Trophoblast cell (in vitro differentiated cells and primary cell): ENCODE data around the gene GALNT7.

Experiments
- DNase-seq, 2 donors: peaks; one replicate each; pipeline ENCODE4 v3.0.0-alpha.2; 2016
- H2AFZ ChIP-seq: 2 replicates; pipeline ENCODE4 v1.6.1; 2013; ENCODE audit warnings: low read length, moderate library complexity, mild to moderate bottlenecking; ENCODE audit not compliant: insufficient read depth, poor library complexity
- H2AK5ac ChIP-seq: 2 replicates; pipeline ENCODE4 v1.6.1; 2013; ENCODE audit warnings: mild to moderate bottlenecking, low read length
- H2BK120ac ChIP-seq: 2 replicates; pipeline ENCODE4 v1.6.1; 2013; ENCODE audit warnings: low read length, mild to moderate bottlenecking, moderate library complexity; ENCODE audit not compliant: insufficient read depth, poor library complexity
- H2BK12ac ChIP-seq: 2 replicates; pipeline ENCODE4 v1.6.1; 2013; ENCODE audit warnings: mild to moderate bottlenecking, low read length, moderate library complexity
- H2BK5ac ChIP-seq: 2 replicates; pipeline ENCODE4 v1.6.1; 2013; ENCODE audit warnings: low read length, low read depth, moderate library complexity, mild to moderate bottlenecking; ENCODE audit not compliant: poor library complexity
- H3K14ac ChIP-seq: 2 replicates; pipeline ENCODE4 v1.6.1; 2013; ENCODE audit warnings: mild to moderate bottlenecking, low read length
- H3K18ac ChIP-seq: 2 replicates; pipeline ENCODE4 v1.6.1; 2013; ENCODE audit warnings: mild to moderate bottlenecking, low read length
- H3K23ac ChIP-seq: 2 replicates; pipeline ENCODE4 v1.6.1; 2013; ENCODE audit warnings: low read length
- H3K27ac ChIP-seq: 2 replicates; pipeline ENCODE4 v1.5.1; 2013; ENCODE audit warnings: low read depth, mild to moderate bottlenecking, inconsistent platforms, low read length, moderate library complexity
- H3K27me3 ChIP-seq: 2 replicates; pipeline ENCODE4 v1.6.1; 2013; ENCODE audit warnings: inconsistent platforms, mild to moderate bottlenecking, low read length, moderate library complexity; ENCODE audit not compliant: insufficient read depth
- H3K36me3 ChIP-seq, 2 experiments: 1 replicate in 1 of 2; 2 replicates in 1 of 2; pipeline ENCODE4 v1.6.1; 2013; ENCODE audit warnings: low read length in 2 of 2, mild to moderate bottlenecking in 2 of 2, moderate library complexity in 1 of 2; ENCODE audit not compliant: insufficient read depth in 2 of 2, control insufficient read depth in 1 of 2
- H3K4ac ChIP-seq: 2 replicates; pipeline ENCODE4 v1.6.1; 2013; ENCODE audit warnings: low read depth, mild to moderate bottlenecking, low read length, moderate library complexity
- H3K4me1 ChIP-seq, 2 experiments: 1 replicate in 1 of 2; 2 replicates in 1 of 2; pipeline ENCODE4 v1.6.1; 2013; ENCODE audit warnings: low read length in 2 of 2, mild to moderate bottlenecking in 2 of 2, moderate library complexity in 1 of 2; ENCODE audit not compliant: insufficient read depth in 2 of 2, control insufficient read depth in 1 of 2
- H3K4me2 ChIP-seq: 2 replicates; pipeline ENCODE4 v1.6.1; 2013; ENCODE audit warnings: inconsistent platforms, mild to moderate bottlenecking, low read length, moderate library complexity
- H3K4me3 ChIP-seq: 2 replicates; pipeline ENCODE4 v1.5.1; 2013; ENCODE audit warnings: mild to moderate bottlenecking, low read depth, low read length, inconsistent platforms
- H3K79me1 ChIP-seq: one replicate; pipeline ENCODE4 v1.6.1; 2013; ENCODE audit warnings: low read length
- H3K79me2 ChIP-seq: 2 replicates; pipeline ENCODE4 v1.6.1; 2013; ENCODE audit warnings: low read length, mild to moderate bottlenecking; ENCODE audit not compliant: control insufficient read depth, insufficient read depth, poor library complexity
- H3K9ac ChIP-seq: 2 replicates; pipeline ENCODE4 v1.6.1; 2013; ENCODE audit warnings: mild to moderate bottlenecking, low read length
- H3K9me3 ChIP-seq: 2 replicates; pipeline ENCODE4 v1.6.1; 2013; ENCODE audit warnings: low read depth, mild to moderate bottlenecking, control low read depth, inconsistent platforms, low read length; ENCODE audit not compliant: insufficient read depth
- H4K12ac ChIP-seq: 2 replicates; pipeline ENCODE4 v1.6.1; 2013; ENCODE audit warnings: low read depth, mild to moderate bottlenecking, low read length, moderate library complexity
- H4K8ac ChIP-seq: 2 replicates; pipeline ENCODE4 v1.6.1; 2013; ENCODE audit warnings: low read depth, mild to moderate bottlenecking, low read length, moderate library complexity
- H4K91ac ChIP-seq: one replicate; pipeline ENCODE4 v1.6.1; 2013; ENCODE audit warnings: low read depth, mild to moderate bottlenecking, low read length, moderate library complexity
- WGBS: extraction: QIAGEN DNeasy Blood & Tissue Kit; methylation state at CpG from one replicate; pipeline ENCODE4 v1.1.7; 2013; ENCODE audit warnings: missing lambda C conversion rate; ENCODE audit not compliant: insufficient read length, insufficient coverage; ENCODE audit errors: extremely low coverage; 5-methylcytosine and 5-hydroxymethylcytosine counted together

The GALNT7 gene

DNA sequence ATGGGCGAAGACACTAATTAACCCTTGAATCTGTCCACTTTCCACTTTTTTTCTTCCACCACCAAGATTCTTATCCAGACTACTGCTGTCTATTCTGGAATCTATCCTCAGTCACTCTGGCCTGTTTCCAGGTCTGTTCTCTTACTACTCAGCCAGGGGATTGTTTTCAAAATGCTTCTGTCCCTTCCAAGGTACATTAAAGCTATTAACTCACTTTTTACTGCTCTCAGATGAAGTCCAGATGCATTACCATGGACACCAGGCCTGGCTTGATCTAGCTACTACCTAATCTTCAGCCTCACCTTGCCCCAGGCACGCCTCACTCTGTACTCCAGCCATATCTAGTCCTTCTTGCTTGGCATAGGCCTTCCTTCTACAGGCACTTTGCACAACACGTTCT is 66.4 kb downstream of the GALNT7 start:
- H2BK12ac ChIP-seq: no peak overlapping the region
- no peaks in the 10 kb centered on the region for H3K79me2 ChIP-seq
- no peak overlapping the region for H3K23ac ChIP-seq
- H3K36me3 ChIP-seq: no peaks in the 10 kb centered on the region
- WGBS: no CpG with 5 or more reads among the region's 3 CpGs
- H3K27ac ChIP-seq: peak overlapping the region; percentile 27
- no peak for DNase-seq
- no peaks in the 10 kb centered on the region for H3K27me3 ChIP-seq
- H3K4me1 ChIP-seq: peaks cover 0 to 5% of the 10 kb centered on the region in 2 experiments
- H2AFZ ChIP-seq: no peak overlapping the region
- no peak overlapping the region for H2BK120ac ChIP-seq
- H3K9me3 ChIP-seq: no peaks in the 10 kb centered on the region
- H4K8ac ChIP-seq: no peak overlapping the region
- no peak overlapping the region for H3K18ac ChIP-seq
- H4K12ac ChIP-seq: no peak overlapping the region
- no peak overlapping the region for H4K91ac ChIP-seq
- no peak overlapping the region for H3K4me2 ChIP-seq
- no peak overlapping the region for H3K4me3 ChIP-seq
- H2BK5ac ChIP-seq: no peak overlapping the region
- no peak overlapping the region for H2AK5ac ChIP-seq
- H3K14ac ChIP-seq: no peak overlapping the region
- no peak overlapping the region for H3K4ac ChIP-seq
- no peaks in the 10 kb centered on the region for H3K79me1 ChIP-seq
- H3K9ac ChIP-seq: no peak overlapping the region

DNA sequence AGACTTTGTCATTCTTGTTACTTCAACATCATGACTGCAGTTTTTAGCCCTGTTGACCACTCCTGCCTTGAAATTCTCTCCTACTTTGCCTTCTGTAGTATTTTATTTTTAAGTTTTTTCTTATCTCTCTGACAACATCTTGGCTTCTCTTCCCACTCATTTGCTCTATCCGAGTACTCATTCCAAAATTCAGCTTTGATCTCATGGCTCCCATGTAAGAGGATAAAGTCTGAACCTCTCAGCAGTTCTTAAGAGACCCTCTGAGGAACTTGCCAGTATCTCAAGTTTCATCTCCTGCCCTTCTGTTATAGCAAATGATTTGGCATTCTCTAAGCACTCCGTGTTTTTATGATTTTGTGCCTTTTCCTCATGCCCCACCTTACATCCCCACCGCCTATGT is 67.7 kb downstream of the GALNT7 start:
- no peak overlapping the region for H4K8ac ChIP-seq
- peaks cover 0 to 5% of the 10 kb centered on the region in 2 experiments for H3K4me1 ChIP-seq
- no peak overlapping the region for H3K4ac ChIP-seq
- no peaks in the 10 kb centered on the region for H3K9me3 ChIP-seq
- no peak overlapping the region for H2BK12ac ChIP-seq
- H2BK120ac ChIP-seq: no peak overlapping the region
- no peak overlapping the region for H3K18ac ChIP-seq
- no peak overlapping the region for H3K23ac ChIP-seq
- no peaks in the 10 kb centered on the region for H3K79me2 ChIP-seq
- no peak overlapping the region for H2AK5ac ChIP-seq
- H3K9ac ChIP-seq: no peak overlapping the region
- no CpG with 5 or more reads among the region's 3 CpGs for WGBS
- H2BK5ac ChIP-seq: no peak overlapping the region
- DNase-seq: no peak
- H4K91ac ChIP-seq: no peak overlapping the region
- H3K4me3 ChIP-seq: no peak overlapping the region
- no peak overlapping the region for H3K27ac ChIP-seq
- no peak overlapping the region for H4K12ac ChIP-seq
- H3K36me3 ChIP-seq: no peaks in the 10 kb centered on the region
- H3K79me1 ChIP-seq: no peaks in the 10 kb centered on the region
- H3K27me3 ChIP-seq: no peaks in the 10 kb centered on the region
- no peak overlapping the region for H3K14ac ChIP-seq
- no peak overlapping the region for H3K4me2 ChIP-seq
- no peak overlapping the region for H2AFZ ChIP-seq

DNA sequence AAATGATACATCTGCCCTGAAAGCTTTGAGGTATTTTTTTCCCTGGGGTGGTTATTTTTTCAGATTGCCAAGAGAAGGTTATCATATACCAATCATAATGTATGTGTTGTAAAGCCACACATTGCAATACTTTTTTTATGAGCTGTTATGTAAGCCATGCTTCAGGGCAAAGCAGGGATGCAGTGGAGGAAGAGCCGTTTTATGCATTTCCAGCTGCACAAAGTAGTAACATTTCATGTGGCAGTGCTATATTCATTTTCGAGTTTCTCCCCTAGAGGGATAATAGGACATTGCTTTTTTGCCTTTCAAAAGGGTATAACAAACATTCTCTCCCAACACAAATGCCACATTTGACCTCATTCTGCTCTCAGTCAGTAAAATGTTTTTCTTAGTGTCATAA is 68.5 kb downstream of the GALNT7 start:
- H3K4me2 ChIP-seq: no peak overlapping the region
- WGBS: no CpG with 5 or more reads among the region's 2 CpGs
- H3K79me2 ChIP-seq: no peaks in the 10 kb centered on the region
- no peak overlapping the region for H4K12ac ChIP-seq
- H2AK5ac ChIP-seq: no peak overlapping the region
- H3K4me1 ChIP-seq: peaks cover 0 to 5% of the 10 kb centered on the region in 2 experiments
- no peak overlapping the region for H2BK12ac ChIP-seq
- H3K9ac ChIP-seq: no peak overlapping the region
- H4K8ac ChIP-seq: no peak overlapping the region
- no peak overlapping the region for H2BK5ac ChIP-seq
- no peaks in the 10 kb centered on the region for H3K79me1 ChIP-seq
- no peak overlapping the region for H2BK120ac ChIP-seq
- no peak overlapping the region for H3K23ac ChIP-seq
- DNase-seq: peak in 1 of 2 donors; percentile 30
- no peak overlapping the region for H3K14ac ChIP-seq
- H3K27ac ChIP-seq: no peak overlapping the region
- no peaks in the 10 kb centered on the region for H3K36me3 ChIP-seq
- H3K9me3 ChIP-seq: no peaks in the 10 kb centered on the region
- no peaks in the 10 kb centered on the region for H3K27me3 ChIP-seq
- H3K18ac ChIP-seq: no peak overlapping the region
- no peak overlapping the region for H3K4ac ChIP-seq
- no peak overlapping the region for H2AFZ ChIP-seq
- no peak overlapping the region for H3K4me3 ChIP-seq
- no peak overlapping the region for H4K91ac ChIP-seq

DNA sequence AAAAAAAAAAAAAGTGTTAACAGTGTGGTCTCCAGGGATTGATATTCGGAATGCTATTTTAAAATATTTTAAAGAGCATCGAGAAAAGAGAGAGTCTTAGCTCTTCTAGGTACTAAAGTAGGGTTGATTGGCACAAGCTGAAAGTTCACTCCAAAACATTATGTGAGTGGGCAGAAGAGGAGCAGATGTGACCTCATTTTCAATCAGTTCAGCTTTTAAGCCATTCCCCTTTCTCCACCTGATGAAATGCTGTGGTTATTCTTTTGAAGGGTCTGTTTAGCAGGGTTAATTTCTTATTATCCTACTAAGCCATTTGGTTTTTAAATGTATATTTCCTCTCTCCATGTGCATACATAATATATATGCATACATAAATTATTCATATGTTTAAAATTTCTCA is 69.2 kb downstream of the GALNT7 start:
- H4K91ac ChIP-seq: no peak overlapping the region
- H3K79me2 ChIP-seq: no peaks in the 10 kb centered on the region
- no peak overlapping the region for H3K18ac ChIP-seq
- no peak overlapping the region for H2AK5ac ChIP-seq
- H4K8ac ChIP-seq: no peak overlapping the region
- no peak overlapping the region for H2BK120ac ChIP-seq
- H3K4ac ChIP-seq: no peak overlapping the region
- no peak for DNase-seq
- no peaks in the 10 kb centered on the region for H3K79me1 ChIP-seq
- no peak overlapping the region for H3K4me2 ChIP-seq
- H2AFZ ChIP-seq: no peak overlapping the region
- no peak overlapping the region for H2BK5ac ChIP-seq
- H3K4me3 ChIP-seq: no peak overlapping the region
- H3K36me3 ChIP-seq: no peaks in the 10 kb centered on the region
- H4K12ac ChIP-seq: no peak overlapping the region
- H3K27me3 ChIP-seq: no peaks in the 10 kb centered on the region
- no peak overlapping the region for H3K14ac ChIP-seq
- no peak overlapping the region for H3K23ac ChIP-seq
- no peak overlapping the region for H3K27ac ChIP-seq
- no CpG with 5 or more reads among the region's 2 CpGs for WGBS
- H3K4me1 ChIP-seq: peaks cover 0 to 5% of the 10 kb centered on the region in 2 experiments
- no peaks in the 10 kb centered on the region for H3K9me3 ChIP-seq
- no peak overlapping the region for H3K9ac ChIP-seq
- no peak overlapping the region for H2BK12ac ChIP-seq
